Stimulated activated CD8-positive, alpha-beta memory T cell treated with anti-CD3 and anti-CD28 coated beads, Interleukin-2, amount 100 ng/mL, for 48 hours (primary cell): ENCODE measurements around the gene TBC1D22A.
"Not testable (repeated sequence)": the region's sequence is repeated elsewhere in the genome, so short reads cannot be mapped to it uniquely, and the experiment has no call there.

Experiments used
- DNase-seq, 2 donors: peaks; one replicate each; pipeline ENCODE4 v3.0.0-alpha.2; 2020; ENCODE audit warnings: low read depth in 2 of 2

Gene TBC1D22A

GRCh38 chr22:46971099-46971763 lies 208.8 kb downstream of the TBC1D22A start:
- DNase-seq, result no peak

DNA sequence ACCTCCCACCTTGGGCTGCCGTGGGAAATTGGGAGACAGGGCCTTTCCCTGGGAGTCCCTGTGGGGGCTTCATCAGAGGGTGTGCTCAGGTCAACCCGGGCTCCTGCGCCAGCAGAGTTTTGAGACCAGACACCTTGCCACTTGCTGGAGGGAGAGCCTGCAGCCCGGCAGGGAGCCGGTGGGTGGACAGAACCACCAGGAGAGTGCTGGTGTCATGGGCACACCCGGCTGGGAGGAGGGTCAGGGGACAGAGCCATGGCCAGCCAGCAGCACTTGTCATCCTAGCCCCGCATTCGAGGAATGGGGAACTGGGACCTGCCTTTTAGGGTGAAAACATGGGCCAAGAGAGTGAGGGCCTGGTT lies 209.3 kb downstream of the TBC1D22A start:
- DNase-seq, result no peak

- DNase-seq, result no peak
Observed at GRCh38 chr22:46972256-46972655, 209.8 kb downstream of the TBC1D22A start.

GRCh38 chr22:46972901-46973831 lies 210.7 kb downstream of the TBC1D22A start:
- no peak for DNase-seq

DNA sequence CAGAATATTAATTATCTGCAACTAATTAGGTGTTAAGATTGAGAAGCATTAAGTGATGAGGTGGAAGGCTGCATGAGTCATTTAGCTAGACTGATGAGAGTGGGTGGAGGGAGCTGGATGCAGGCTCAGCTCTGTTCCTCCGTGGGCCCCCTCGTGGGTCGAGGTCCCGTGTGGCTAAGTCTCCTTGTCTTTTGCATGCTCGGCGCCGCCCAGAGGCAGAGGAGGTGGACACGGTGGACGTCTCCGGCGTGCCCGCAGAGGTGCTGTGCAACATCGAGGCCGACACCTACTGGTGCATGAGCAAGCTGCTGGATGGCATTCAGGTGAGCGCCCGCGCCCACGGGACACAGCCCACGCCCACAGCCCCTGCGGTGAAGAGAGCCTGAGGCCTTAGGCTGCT lies 211.6 kb downstream of the TBC1D22A start:
- DNase-seq, result no peak

GRCh38 chr22:46974631-46975585 lies 212.5 kb downstream of the TBC1D22A start:
- no peak for DNase-seq

DNA sequence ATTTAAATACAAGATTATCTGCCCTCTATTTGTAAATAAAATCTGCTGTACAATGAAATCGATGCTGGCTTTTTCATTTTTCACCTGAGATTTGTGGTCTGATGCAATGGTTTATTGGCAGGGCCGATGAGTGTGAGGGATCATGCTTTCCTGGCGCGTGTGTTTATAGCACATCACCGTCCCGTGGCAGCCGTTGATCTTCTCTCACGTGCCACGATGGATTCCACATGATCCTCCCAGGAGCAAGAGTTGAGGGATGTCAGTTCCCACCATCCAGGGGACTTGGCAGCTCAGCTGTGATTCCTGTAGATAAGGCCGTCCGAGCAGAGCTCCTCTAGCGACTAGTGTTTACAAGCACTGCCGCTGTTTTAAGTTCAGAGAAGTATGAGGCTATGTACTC lies 213.7 kb downstream of the TBC1D22A start:
- no peak for DNase-seq

- no peak for DNase-seq
Observed at GRCh38 chr22:46976598-46976997, 214.1 kb downstream of the TBC1D22A start.

GRCh38 chr22:46977656-46978343 lies 215.3 kb downstream of the TBC1D22A start:
- DNase-seq, result no peak

GRCh38 chr22:46978668-46979067 lies 216.2 kb downstream of the TBC1D22A start:
- DNase-seq, result not testable (repeated sequence)

DNA sequence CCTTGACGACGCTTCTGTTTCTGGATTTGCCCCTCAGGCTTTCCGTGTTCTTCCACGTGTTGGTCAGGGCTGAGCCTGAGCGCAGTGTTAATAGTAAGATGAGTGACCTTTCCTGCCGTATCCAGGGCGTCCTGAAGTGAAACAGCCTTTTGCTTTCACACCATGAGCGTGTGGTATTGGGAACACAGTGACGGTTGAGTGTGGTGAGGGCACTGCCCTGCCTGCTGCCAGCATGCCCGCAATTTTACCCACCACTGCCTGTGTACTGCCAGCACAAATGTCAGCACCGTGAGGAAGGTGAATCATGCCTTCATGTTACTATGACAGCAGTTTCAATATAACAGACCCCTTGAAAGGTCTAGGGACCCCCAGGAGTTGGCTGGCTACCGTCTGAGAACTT lies 217.1 kb downstream of the TBC1D22A start:
- DNase-seq, result no peak

DNA sequence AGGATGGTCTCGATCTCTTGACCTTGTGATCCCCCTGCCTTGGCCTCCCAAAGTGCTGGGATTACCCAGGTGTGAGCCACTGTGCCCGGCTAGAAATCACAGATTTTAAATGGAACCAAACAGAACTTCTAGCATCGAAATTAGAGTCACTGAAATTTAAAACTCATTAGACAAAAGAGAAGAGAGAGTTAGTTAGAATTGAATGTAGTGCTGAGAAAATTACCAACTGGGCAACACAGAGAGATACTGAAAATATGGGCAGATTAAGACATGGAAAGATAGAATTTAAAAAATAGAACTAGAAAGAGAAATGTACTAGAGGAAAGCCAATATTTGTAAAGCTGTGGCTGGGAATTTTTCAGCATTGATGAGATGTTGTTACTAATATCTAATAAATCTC lies 217.9 kb downstream of the TBC1D22A start:
- no peak for DNase-seq

DNA sequence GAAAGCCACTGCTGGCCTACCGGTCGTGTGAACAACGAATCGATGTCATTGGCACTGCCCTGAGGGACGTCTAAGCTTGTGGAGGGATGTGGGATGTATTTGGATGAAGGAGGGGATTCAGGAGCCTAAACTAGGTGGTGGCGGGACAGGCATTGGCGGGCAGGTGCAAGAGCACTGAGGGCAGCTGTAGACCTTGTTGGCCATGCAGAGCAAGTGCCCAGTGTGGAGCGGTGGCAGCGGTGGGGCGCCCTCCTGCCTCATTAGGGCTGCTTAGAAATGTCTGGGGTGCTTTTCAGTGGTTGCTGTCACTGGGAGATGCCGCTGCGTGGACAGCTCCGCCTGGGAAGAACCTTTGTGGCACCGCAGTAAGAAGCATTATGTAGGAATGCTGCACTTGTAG lies 220.2 kb downstream of the TBC1D22A start:
- DNase-seq, result no peak

DNA sequence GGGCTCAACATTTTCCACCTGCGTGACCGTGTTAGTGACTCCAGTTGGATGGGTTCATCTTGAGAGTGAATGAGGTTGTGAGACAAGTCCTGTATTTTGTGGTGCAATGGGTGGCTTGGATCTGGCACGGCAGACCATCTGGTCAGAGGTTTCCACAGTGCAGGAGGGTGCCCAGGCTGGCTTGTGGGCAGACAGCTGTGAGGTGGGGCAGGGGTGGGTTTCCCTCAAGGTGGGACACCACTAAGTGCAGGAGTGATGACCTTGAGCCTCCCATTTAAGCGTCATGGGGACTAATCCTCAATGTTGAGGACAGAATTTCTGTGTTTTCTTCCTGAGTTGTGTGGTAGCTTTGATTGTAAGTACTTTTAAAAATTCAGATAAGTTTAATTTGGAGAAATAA lies 220.6 kb downstream of the TBC1D22A start:
- no peak for DNase-seq

DNA sequence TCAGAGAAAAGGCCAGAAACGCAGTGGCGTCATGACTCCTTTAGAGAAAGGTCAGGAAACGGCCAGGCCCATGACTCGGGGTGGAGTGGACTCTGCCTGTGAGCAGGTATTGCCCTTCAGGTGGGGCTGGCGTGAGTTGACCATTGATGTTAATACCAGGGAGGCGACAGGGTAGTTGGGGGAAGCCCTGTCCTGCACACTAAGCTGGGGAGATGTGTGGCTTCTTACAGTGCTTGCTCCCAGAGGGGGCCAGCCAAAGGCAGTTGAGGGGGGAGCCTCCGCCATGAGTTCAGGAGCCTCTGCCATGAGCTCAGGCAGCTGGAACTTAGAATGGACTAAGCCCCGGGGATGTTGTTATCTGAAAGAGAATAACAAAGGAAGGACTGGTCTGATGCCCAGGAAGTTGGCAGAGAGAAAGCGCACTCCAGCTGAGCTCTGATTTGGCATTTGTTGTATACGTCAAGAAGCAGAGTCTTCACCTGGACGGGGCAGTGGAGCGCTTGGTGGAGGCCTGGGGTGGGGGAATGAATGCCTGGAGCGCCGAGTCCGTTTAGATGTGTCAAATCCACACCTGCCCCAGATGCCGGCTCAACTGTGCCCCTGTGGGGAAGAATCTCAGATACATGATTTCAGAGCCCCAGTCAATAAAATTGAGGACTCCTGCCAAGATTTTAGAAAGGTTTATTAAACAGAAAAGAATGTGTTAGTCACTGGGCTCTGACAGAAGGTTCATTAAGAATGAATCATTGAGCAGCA lies 222.5 kb downstream of the TBC1D22A start:
- no peak for DNase-seq

DNA sequence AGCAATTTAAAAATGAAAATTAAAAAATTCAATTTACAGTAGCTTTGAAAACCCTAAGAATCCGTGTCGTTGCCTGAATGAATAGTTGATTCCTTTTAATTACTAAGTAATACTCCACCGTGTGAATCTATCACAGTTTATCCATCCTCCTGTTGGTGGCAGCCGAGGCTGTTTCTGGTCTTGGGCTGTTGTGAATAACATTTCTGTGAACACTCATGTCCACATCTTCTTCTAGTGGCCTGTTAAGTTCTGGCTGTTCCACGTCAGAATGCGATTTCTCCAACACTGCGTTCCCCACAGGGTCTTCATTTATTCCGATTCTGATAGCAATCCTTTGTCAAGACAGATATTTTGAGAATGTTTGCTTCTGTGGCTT lies 223.0 kb downstream of the TBC1D22A start:
- no peak for DNase-seq

GRCh38 chr22:46986788-46987187 lies 224.3 kb downstream of the TBC1D22A start:
- DNase-seq, result no peak

DNA sequence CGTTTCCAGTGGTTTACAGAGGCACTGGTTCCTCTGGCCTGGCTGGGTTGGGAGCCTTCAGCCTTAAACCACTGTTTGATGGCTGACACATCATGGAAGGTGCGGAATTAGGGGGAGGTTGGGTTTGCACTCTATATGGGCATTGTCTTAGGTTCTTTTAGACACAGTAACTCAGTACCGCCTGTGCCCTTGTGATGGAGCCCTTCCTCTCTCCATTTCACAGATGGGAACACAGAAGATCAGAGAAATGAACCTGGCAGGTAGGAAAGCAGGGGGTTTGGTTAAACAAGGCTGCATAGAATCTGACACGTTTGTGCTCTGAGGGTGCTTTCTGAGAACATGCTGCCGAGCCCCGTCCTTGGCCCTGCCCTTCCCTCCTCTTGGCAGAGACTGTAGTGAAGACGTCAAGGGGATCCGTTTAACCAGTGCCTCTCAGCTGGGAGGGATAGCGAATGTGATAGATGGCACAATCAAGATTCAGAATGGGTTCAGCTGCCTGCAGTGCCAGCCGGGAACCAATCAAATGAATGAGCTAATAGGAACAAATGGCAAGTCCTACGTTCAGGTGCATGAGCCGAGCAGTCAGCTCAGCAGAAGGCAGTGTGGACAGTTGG lies 228.6 kb downstream of the TBC1D22A start:
- no peak for DNase-seq

GRCh38 chr22:46991666-46992065 lies 229.2 kb downstream of the TBC1D22A start:
- DNase-seq, result no peak

GRCh38 chr22:46992121-46992731 lies 229.8 kb downstream of the TBC1D22A start:
- DNase-seq, result no peak
